Neural progenitor cell (in vitro differentiated cells): ENCODE measurements around the gene ATP5PD. TPM values are rescaled to one million over a fixed set of nuclear protein-coding genes. Genes with fewer than 3 reads are reported as not detected.
A peak's percentile ranks its signal among the peaks of the same experiment; 100 is the strongest.

ENCODE experiments used
- DNase-seq: peaks from one replicate; pipeline ENCODE4 v3.0.0-alpha.2; 2016; ENCODE audit warnings: low spot score
- H2AFZ ChIP-seq: fragments of 200-600 bp; sonication (generic); replicated peaks from 2 replicates; pipeline ENCODE4 v1.6.1; 2016; ENCODE audit warnings: antibody characterized with exemption
- H3F3A ChIP-seq: fragments of 200-600 bp; sonication (generic); 2 replicates; pipeline ENCODE4 v1.6.1; 2016; ENCODE audit warnings: antibody characterized with exemption, low read depth
- H3K27ac ChIP-seq: fragments of 200-600 bp; sonication (generic); 2 replicates; pipeline ENCODE4 v1.5.1; 2016; ENCODE audit warnings: mild to moderate bottlenecking
- H3K27me3 ChIP-seq: fragments of 200-600 bp; sonication (generic); 2 replicates; pipeline ENCODE4 v1.6.1; 2016; ENCODE audit warnings: mild to moderate bottlenecking, moderate library complexity
- H3K36me3 ChIP-seq: fragments of 200-600 bp; sonication (generic); 2 replicates; pipeline ENCODE4 v1.5.1; 2016
- H3K4me1 ChIP-seq: fragments of 200-600 bp; sonication (generic); 2 replicates; pipeline ENCODE4 v1.6.1; 2016; ENCODE audit warnings: mixed run types
- H3K4me2 ChIP-seq: fragments of 200-600 bp; sonication (generic); 2 replicates; pipeline ENCODE4 v1.6.1; 2016
- H3K4me3 ChIP-seq: fragments of 200-600 bp; sonication (generic); 2 replicates; pipeline ENCODE4 v1.5.1; 2016
- H3K79me2 ChIP-seq: fragments of 200-600 bp; sonication (generic); 2 replicates; pipeline ENCODE4 v1.6.1; 2016; ENCODE audit warnings: low read depth
- H3K9ac ChIP-seq: fragments of 200-600 bp; sonication (generic); 2 replicates; pipeline ENCODE4 v1.6.1; 2016
- H3K9me3 ChIP-seq: fragments of 200-600 bp; sonication (generic); 2 replicates; pipeline ENCODE4 v1.5.1; 2016; ENCODE audit warnings: low read depth
- H4K20me1 ChIP-seq: fragments of 200-600 bp; sonication (generic); 2 replicates; pipeline ENCODE4 v1.6.1; 2016; ENCODE audit warnings: low read depth
- H3K27ac Mint-ChIP-seq: 3 replicates; pipeline ENCODE4 v1.8.0; 2021; ENCODE audit warnings: mixed read lengths
- H3K27me3 Mint-ChIP-seq: 2 replicates; pipeline ENCODE4 v1.8.0; 2022; ENCODE audit warnings: low read depth, mild to moderate bottlenecking, inconsistent platforms, moderate library complexity, mixed read lengths; ENCODE audit not compliant: insufficient read depth
- H3K36me3 Mint-ChIP-seq: 3 replicates; pipeline ENCODE4 v1.8.0; 2021; ENCODE audit warnings: mixed read lengths
- H3K4me1 Mint-ChIP-seq: 3 replicates; pipeline ENCODE4 v1.8.0; 2021; ENCODE audit warnings: mixed read lengths
- H3K4me3 Mint-ChIP-seq: 3 replicates; pipeline ENCODE4 v1.8.0; 2021; ENCODE audit warnings: mild to moderate bottlenecking, moderate library complexity, mixed read lengths
- H3K9me3 Mint-ChIP-seq: 3 replicates; pipeline ENCODE4 v1.8.0; 2020; ENCODE audit warnings: mixed read lengths
- CTCF ChIP-seq: fragments of 200-600 bp; sonication (generic); IDR thresholded peaks from 2 replicates; pipeline ENCODE4 v1.5.1; 2017; ENCODE audit warnings: antibody characterized with exemption, mild to moderate bottlenecking
- EZH2 ChIP-seq: fragments of 200-600 bp; sonication (generic); IDR thresholded peaks from 2 replicates; pipeline ENCODE4 v1.6.1; 2017; ENCODE audit warnings: antibody characterized with exemption, mild to moderate bottlenecking, moderate library complexity
- EZH2phosphoT487 ChIP-seq: fragments of 200-600 bp; sonication (generic); IDR thresholded peaks from 2 replicates; pipeline ENCODE4 v1.6.1; 2017; ENCODE audit warnings: antibody characterized with exemption
- total RNA-seq: library from RNA; depleted of rRNA; stranded (reverse); fragments of >200 nt; gene quantifications from 2 replicates; pipeline ENCODE4 v1.2.3, GENCODE V29; 2015; ENCODE audit warnings: low replicate concordance

ATP5PD gene
- total RNA-seq, 1 donor from 2014 or later: 268 TPM

- H3K9me3 ChIP-seq: no peaks in the 10 kb centered on the region
- peak overlapping the region; percentile 88 for H3K4me2 ChIP-seq
- TF ChIP-seq CTCF (no peak), EZH2 (peak; percentile 47), EZH2phosphoT487 (no peak)
- peaks cover 28% of the 10 kb centered on the region for H3K79me2 ChIP-seq
- peak overlapping the region; percentile 79 for H3K27ac ChIP-seq
- peak overlapping the region; percentile 24 for H3K9ac ChIP-seq
- H3K27me3 ChIP-seq: no peaks in the 10 kb centered on the region
- no peaks in the 10 kb centered on the region for H3K36me3 ChIP-seq
- Mint-ChIP-seq H3K27me3 (peaks cover 4% of the 10 kb centered on the region), H3K27ac (peak overlapping the region; percentile 75), H3K4me1 (peaks cover 27% of the 10 kb centered on the region), H3K36me3 (peaks cover 9% of the 10 kb centered on the region), H3K4me3 (peak overlapping the region; percentile 88), H3K9me3 (no peaks in the 10 kb centered on the region)
- DNase-seq: no peak
- H2AFZ ChIP-seq: peak overlapping the region; percentile 67
- H4K20me1 ChIP-seq: no peaks in the 10 kb centered on the region
- peaks cover 14% of the 10 kb centered on the region for H3K4me1 ChIP-seq
- peaks cover 21% of the 10 kb centered on the region for H3F3A ChIP-seq
- H3K4me3 ChIP-seq: peak overlapping the region; percentile 78
Measured at GRCh38 chr17:75012096-75012345, 34.7 kb downstream of the ATP5PD start.

- H2AFZ ChIP-seq: peak overlapping the region; percentile 67
- peak; percentile 41 for DNase-seq
- peak overlapping the region; percentile 75 for H3K27ac Mint-ChIP-seq
- peaks cover 2% of the 10 kb centered on the region for H3K27me3 Mint-ChIP-seq
- peaks cover 28% of the 10 kb centered on the region for H3K79me2 ChIP-seq
- H3K27me3 ChIP-seq: no peaks in the 10 kb centered on the region
- peak overlapping the region; percentile 88 for H3K4me2 ChIP-seq
- H3F3A ChIP-seq: peaks cover 21% of the 10 kb centered on the region
- peak overlapping the region; percentile 88 for H3K4me3 Mint-ChIP-seq
- H3K36me3 ChIP-seq: no peaks in the 10 kb centered on the region
- H3K4me1 ChIP-seq: peaks cover 14% of the 10 kb centered on the region
- H3K4me3 ChIP-seq: peak overlapping the region; percentile 78
- H3K9me3 Mint-ChIP-seq: no peaks in the 10 kb centered on the region
- TF ChIP-seq CTCF (no peak), EZH2 (no peak), EZH2phosphoT487 (no peak)
- H3K36me3 Mint-ChIP-seq: peaks cover 6% of the 10 kb centered on the region
- peak overlapping the region; percentile 79 for H3K27ac ChIP-seq
- no peaks in the 10 kb centered on the region for H3K9me3 ChIP-seq
- no peaks in the 10 kb centered on the region for H4K20me1 ChIP-seq
- no peak overlapping the region for H3K9ac ChIP-seq
- H3K4me1 Mint-ChIP-seq: peaks cover 27% of the 10 kb centered on the region
Measured at GRCh38 chr17:75011401-75012095, 35.2 kb downstream of the ATP5PD start.

GRCh38 chr17:75010683-75011400 is 35.9 kb downstream of the ATP5PD start:
- no peaks in the 10 kb centered on the region for H3K9me3 Mint-ChIP-seq
- peaks cover 27% of the 10 kb centered on the region for H3K4me1 Mint-ChIP-seq
- Histone ChIP-seq H3K4me3 (no peak overlapping the region), H2AFZ (no peak overlapping the region), H3K4me1 (peaks cover 14% of the 10 kb centered on the region), H3K9me3 (no peaks in the 10 kb centered on the region), H3K27me3 (no peaks in the 10 kb centered on the region), H3F3A (peaks cover 21% of the 10 kb centered on the region), H3K27ac (no peak overlapping the region), H3K79me2 (peaks cover 28% of the 10 kb centered on the region), H4K20me1 (no peaks in the 10 kb centered on the region), H3K9ac (no peak overlapping the region), H3K36me3 (no peaks in the 10 kb centered on the region), H3K4me2 (no peak overlapping the region)
- TF ChIP-seq EZH2 (no peak), EZH2phosphoT487 (no peak), CTCF (no peak)
- peaks cover 2% of the 10 kb centered on the region for H3K27me3 Mint-ChIP-seq
- H3K27ac Mint-ChIP-seq: peak overlapping the region; percentile 80
- H3K4me3 Mint-ChIP-seq: peak overlapping the region; percentile 39
- peaks cover 6% of the 10 kb centered on the region for H3K36me3 Mint-ChIP-seq
- DNase-seq: no peak
